SK-N-DZ (cell line): ENCODE data around the gene PTPN14. TPM values are rescaled to one million over a fixed set of nuclear protein-coding genes. Genes with fewer than 3 reads are reported as not detected.
"Not testable (repeated sequence)": the region's sequence is repeated elsewhere in the genome, so short reads cannot be mapped to it uniquely, and the experiment has no call there.

Source experiments
- DNase-seq: peaks from one replicate; pipeline ENCODE4 v3.0.0-alpha.2; 2015; ENCODE audit warnings: low spot score
- polyA plus RNA-seq, 2 experiments: library from polyadenylated mRNA; depleted of rRNA; stranded (reverse); fragments of >200 nt; gene quantifications; 2 replicates each; pipeline ENCODE4 v1.2.3, GENCODE V29; 2014

Gene PTPN14
- 0.41 and 0.59 TPM in 2 replicates for polyA plus RNA-seq (2014; cell fraction: cytosol; rRNA removed)
- polyA plus RNA-seq (2014; cell fraction: nucleus; rRNA removed), result 0.15 and 0.37 TPM in 2 replicates

DNA sequence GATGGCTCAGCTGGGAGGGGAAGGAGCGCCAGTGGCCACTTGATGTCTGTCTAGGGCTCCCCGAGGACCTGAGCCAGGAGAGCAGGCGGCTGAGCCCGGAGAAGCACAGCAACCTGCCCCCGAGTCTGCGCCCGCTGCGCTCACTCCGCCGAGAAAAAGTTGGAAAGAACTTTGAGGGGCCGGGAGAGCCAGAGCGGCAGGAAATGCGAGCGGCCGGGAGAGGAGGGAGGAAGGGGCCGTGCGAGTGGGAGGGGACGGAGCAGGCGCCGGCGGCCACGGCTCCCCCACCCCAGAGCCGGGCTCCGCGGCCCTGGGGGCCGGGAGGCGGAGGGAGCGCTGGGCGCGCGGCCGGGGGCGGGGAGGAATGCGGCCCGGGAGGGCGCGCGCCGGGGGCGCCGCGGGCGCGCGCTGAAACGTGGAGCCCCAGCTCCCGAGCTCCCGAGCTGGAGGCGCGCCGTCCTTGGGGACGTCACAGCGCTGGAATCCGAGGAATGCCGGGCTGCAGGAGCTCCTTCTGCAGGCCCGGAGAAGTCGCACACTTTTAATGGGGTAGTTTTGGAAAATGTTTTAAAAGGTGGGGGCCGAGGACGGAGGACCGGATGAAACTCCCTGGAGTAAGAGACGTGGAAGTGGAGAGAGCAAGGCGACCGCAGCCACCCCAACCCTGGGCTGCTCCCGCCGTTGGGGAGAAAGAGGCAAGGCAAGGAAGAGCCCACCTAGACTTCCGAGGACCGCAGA is at the start of gene PTPN14:
Gene PTPN14, minus strand, starts transcription at position 167 of the 738 bp plus-strand sequence. CDS start 86,799 bp downstream, outside the sequence.
- peak; percentile 47 for DNase-seq

DNA sequence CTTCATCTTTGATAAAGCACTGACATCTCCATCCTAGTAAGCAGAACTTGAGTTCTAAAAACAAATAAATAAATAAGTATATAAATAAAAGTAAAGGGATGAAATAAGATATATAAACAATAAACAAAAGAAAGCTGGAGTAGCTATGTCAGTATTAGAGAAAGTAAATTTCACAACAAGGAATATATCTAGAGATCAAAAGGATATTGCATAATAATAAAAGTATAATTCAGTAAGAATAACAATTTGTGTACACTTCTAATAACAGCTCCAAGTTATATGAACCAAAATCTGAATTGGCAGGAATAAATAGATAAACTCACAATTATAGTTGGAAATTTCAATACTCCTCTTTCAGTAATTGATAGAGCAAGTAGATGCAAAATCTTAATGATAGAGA is 41.8 kb upstream of the PTPN14 start:
- no peak for DNase-seq

DNA sequence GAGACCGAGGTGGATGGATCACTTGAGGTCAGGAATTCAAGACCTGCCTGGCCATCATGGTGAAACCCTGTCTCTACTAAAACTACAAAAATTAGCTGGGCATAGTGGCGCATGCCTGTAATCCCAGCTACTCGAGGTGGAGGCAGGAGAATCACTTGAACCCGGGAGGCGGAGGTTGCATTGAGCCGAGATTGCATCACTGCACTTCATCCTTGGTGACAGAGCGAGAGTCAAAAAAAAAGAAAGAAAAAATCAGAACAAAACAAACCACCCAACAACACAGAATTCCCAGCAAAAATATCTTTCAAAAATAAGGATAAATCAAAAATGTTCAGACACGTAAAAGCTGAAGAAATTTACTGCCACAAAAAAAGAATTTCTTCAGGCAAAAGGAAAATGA is 40.5 kb upstream of the PTPN14 start:
- DNase-seq, result not testable (repeated sequence)

DNA sequence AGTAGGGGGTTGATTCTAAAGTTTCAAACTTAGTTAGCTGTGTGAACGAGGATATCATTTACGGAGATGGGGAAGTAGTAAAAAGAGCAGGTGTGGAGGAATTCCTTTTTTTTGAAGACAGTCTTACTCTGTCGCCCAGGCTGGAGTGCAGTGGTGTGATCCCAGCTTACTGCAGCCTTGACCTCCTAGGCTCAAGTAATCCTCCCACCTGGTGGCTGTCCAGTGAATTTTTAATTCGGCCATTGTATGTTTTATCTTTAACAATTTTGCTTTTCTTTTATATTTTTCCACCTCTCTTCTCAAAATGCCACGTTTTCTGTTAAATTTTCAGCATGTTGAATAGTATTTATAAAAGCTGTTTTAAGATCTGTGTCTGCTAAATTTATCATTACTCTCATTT is 39.3 kb upstream of the PTPN14 start:
- no peak for DNase-seq

DNA sequence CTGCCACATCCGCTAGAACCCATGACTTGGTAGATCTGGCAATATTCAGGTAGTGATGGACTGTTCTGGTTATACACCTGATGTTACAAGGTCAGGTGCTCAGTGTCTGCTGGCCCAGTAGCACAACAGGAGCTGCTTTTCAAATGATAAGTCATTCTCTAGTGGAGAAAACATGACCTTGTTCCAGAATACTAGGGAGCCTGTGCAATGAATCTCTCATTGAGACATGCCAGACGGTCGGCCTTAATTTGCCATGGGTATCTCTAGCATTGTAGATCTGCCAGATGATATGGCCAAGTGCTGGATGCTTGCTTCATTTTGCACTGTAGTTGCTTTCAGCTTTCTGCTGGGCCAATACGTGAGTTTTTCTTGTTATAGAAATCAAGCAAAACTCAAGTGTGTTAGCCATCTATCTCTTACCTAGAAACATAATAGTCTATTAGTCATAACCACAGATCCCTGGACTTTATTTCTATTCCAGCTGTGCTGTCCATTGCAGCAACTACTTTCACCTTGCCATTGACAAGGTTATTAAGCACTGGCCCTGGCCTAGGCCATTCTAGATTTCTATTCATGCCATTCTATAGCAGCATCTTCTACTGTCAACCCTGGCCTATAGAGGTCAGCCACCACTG is 37.7 kb upstream of the PTPN14 start:
- DNase-seq, result peak; percentile 70

DNA sequence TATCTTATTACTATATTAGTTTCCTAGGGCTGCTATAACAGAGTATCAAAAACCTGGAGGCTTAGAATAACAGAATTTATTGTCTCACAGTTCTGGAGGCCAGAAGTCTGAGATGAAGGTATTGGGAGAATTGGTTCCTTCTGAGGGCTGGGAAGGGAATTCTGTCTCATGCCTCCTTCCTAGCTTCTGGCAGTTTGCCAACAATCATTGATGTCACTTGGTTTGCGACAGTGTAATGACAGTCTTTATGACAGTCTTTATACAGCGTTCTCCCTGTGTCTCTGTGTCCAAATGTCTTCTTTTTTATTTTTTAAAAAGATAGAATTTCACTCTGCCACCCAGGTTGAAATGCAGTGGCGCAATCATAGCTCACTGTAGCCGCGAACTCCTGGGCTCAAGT is 35.8 kb upstream of the PTPN14 start:
- no peak for DNase-seq

DNA sequence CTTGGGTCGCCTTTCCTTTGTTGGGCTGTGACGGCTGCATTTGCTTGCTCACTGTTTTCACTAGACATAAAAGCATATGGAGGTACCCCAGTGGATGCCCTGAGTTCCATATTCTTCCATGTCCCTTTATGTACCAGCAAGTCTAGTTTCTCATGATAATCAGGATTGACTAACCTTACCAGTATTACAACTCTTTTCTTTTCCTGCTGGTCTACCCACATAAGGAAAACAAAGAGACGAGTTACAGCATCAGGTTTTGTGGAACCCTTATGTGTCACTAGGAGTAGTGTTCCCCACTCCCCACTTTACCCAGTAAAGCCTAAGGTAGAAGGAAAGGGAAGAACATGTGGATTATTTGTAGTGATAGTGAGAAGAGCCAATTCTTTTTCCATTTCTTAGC is 35.2 kb upstream of the PTPN14 start:
- no peak for DNase-seq

DNA sequence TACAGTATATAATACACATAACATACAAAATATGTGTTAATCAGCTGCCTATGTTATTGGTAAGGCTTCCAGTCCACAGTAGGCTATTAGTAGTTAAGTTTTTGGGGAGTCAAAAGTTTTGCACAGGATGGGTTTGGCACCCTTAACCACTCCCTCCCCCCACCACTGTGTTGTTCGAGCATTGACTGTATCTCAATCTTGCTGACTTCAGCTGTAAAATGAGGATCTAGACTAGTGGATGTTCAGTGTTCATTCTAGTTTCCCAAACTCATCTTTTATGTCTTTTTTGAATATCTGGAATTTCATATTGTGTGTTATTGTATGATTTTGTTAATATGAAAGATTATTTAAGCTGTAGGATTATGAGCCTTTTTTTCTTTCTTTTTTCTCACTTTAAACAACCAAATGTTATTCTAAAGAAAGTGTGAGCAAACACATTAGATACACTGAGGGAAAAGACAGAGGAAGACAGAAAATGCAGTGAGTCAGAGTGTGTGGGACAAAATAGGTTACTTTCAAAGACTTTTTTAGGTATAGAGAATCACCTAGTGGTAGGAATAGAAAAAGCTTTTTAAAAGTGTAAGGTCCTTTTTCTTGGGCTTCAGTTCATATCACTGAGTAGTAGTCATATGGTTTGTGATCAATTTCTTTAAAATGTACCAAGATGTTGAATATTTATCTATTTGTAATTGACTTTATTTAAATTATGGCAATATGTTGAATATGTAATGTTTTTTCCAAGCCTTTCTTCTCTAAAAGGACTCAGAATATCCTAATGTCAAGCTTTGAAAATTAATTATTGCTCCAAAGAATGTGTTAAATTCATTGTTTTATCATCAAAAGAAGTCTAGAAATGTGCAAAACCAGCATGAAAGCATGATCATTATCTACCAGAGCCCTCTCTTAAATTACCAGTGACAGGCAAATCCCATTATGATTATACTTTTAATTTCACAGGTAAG is 33.7 kb upstream of the PTPN14 start:
- DNase-seq, result no peak

DNA sequence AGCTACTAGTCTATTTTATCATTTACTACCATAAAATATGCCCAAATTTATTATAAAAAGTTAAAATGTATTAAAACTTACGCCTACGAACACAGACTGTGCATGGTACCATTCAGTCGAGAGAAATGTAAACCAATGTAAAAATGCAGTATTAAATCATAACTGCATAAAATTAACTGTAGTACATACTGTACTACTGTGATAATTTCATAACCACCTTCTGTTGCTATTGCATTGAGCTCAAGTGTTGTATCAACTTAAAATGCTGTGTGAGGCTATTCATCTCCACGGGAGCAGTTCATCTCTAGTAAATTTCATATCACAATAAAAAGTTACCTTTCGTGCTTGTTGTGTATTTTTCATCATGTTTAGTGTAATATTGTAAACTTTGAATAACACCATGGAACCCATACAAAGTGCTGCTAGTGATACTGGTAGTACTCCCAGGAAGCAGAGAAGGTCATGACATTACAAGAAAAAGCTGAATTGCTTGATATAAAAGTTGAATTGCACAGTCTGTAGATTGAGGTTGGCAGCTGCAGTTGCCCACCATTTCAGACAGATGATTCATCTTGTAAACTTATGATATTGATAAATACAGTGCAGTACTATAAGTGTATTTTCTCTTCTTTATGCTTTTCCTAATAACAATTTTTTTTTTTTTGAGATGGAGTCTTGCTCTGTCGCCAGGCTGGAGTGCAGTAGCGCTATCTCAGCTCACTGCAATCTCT is 32.6 kb upstream of the PTPN14 start:
- no peak for DNase-seq

DNA sequence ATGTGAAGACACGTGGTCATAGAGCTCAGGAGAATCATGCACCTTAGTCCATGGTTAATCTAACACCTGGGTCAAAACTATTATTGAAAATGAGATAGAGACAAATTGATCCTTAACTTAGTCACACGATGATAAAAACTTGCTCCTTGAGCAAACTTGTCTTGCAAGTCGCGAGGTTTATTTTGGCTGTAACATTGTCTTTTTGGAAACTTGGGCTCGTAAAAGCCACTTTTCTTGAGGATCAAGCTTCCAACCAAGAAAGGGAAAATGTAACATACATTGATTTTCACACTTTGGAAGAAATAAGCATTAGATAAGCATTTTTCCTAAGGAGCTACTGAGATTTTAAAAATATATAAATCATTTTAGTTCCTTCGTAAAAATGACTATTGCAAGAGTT is 31.7 kb upstream of the PTPN14 start:
- DNase-seq, result no peak

DNA sequence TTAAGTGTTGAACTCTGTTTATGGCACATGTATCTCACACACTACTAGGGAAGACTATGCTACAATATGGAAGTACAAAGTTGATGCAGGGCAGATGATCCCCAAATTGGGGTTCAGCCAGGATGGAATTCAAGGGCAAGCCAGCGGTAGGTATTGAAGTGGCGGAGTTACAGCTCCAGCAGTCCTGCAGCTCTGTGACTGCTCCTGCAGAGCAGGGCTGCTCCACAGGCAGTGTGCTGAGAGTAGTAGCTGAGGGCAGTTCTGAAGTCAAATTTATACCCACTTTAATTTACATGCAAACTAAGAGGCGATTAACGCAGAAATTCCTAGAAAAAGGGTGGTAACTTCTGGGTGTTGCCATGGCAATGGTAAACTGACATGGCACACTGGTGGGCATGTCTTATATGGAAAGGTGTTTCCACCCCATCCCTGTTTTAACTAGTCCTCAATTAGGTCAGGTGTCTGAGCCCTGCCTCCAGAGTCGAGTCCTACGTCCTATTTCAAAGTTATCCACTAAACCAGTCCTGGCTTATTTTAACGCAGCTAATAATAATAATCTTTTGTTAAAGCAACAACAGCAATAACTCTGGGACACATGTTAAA is 31.0 kb upstream of the PTPN14 start:
- DNase-seq, result no peak

DNA sequence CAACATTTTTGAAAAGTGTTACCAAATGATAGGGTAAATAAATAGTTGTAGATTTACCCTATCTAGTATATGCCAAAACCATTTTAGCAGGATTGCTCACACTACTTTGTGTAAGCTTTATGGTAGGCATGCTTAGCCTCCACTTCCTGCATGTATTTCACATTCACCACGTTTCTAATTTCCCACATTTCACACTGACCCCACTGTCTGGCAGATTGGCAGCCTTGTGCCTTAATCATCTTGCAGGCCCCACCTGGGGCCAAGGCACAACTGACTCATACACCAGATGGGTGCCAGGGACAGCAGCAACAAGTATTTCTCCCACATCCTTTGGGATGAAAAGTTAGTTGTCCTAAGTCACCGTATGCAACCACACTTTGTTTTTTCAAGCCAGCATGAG is 30.4 kb upstream of the PTPN14 start:
- no peak for DNase-seq

DNA sequence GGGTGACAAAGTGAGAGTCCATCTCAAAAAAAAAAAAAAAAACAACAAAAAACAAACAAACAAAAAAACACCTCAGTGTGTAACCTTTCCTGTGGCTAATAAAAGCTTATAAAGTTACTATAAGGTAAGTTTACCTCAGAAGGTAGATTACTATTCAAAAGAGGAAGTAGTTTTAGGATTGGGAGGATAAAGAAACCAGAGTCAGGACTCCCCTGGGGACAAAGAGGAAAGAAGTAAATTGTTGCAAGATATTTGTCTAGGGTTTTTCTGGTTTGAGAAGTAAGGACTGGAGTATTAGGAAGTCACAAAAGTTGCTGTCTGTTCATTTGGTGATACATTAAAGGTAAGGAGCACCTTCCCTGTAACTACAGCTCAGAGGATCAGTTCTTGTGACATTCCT is 27.8 kb upstream of the PTPN14 start:
- DNase-seq, result no peak

DNA sequence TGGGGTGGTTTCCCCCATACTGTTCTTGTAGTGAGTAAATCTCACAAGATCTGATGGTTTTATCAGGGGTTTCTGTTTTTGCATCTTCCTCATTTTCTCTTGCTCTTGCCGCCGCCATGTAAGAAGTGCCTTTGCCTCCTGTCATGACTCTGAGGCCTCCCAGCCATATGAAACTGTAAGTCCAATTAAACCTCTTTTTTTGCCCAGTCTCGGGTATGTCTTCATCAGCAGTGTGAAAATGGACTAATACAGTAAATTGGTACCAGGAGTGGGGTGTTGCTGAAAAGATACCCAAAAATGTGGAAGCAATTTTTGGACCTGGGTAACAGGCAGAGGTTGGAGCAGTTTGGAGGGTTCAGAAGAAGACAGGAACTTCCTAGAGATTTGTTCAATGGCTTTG is 24.7 kb upstream of the PTPN14 start:
- not testable (repeated sequence) for DNase-seq

DNA sequence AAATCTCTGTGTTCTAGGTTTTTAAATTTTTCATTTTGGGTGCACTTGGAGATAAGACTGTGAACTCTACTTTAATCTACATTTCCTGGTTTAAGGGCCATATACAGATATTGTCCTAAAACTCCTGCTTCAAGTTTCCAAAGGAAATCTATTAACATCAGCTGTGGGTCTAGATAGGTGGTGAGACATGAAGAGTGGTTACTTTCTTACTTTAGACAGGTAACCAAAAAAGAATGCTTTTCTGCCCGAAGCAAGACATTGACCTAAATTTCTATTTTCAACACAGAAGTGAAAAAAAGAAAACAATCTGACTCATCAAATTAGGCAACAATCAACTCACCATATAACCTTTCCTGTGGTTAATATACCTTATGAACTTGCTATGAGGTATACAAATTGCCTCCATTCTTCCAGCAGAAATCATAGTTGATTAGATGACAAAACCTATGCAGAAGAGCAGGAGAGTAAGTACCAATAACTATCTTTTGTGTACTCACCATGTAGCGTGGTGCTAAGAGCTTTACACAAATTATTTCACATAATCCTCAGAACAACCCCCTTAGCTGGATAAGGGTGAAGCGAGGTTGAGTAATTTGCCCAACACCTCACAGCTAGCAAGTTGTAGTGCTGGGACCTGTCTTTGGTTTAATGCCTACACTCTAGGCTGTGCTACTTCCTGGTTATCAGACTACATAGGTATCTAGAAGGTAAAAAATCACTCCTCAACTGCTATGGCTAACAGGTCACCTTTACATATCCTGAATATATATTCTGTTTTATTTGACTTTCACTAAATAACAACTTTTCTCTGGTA is 23.4 kb upstream of the PTPN14 start:
- DNase-seq, result no peak

DNA sequence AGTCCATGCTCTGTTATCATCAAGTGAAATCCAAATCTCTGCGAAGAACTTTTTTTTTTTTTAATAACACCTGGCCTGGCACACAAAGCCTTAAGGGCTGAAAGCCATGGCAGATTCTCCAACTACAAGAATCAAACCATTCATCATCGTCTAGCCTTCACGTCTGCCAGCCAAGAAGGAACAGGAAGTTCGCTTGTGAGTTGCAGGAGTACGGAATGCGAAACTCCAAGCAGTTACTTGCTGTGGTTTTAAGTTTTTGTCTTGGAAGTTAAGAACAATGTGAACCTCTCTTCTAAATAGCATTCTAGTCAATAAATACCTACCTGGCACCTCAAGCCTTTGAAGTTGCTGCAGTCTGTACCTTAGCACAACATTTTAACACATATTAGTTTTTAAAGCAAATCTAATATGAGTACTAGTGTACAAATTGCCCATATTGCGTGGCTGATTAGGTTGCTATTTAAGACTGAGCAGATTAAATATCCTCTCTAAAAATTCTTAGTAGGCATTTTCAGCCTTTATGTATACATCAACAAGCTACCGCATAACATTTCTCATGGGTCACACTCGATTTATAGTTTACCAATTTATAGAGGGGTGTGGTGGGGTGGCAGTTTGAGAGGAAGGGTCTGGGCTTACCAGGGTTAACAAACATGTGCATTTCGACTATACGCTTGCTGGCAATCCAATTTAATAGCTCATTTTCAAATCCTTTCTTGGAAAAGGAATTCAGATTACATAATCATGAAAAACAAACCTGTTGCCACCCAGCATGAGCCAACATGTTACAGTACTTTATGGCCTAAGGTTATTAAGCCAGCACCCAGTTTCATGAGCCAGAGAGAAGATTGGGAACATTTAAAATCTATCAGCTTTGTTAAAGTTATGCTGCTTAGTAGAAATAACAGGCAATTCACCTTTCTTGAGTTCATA is 22.2 kb upstream of the PTPN14 start:
- DNase-seq, result no peak

DNA sequence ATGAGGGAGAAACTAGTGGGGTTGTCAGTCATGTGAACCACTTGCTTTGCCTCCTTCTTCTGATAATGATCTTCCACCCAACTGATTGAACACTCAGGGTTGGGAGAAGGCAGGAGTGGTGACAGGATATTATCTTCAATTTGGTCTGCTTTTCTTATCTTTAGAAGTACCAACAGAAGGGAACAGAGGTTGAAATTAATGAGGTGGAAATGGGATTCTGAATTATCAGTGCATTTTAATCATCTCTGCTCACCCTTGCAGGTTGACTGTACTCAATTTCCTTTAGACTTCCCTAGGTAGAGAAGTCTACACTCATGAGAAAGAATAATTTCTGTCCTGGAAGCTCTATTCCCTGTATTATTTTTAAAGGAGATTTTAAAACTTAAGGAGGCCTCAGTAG is 19.9 kb upstream of the PTPN14 start:
- DNase-seq, result peak; percentile 49

DNA sequence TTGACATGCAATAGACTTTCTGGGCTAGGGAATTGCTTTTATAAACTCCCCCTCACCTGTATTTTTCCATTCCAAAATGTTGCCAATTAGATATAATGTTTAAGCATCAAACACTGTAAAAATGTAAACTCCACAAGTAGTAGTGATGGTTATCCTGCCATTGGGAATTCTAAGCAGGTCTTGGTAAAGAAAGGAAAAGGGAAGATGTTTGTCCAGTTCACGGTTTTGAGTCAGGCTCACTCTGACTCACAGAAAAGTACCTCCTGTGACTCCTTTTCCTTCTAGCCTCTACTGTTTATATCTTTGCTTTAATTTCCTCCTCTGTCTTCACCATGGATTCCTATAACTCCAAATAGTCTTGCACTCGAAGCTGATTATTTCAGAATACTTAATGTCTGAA is 19.0 kb upstream of the PTPN14 start:
- DNase-seq, result no peak
